ENCODE data around the gene HSPA14.
"Not testable (repeated sequence)": the region's sequence is repeated elsewhere in the genome, so short reads cannot be mapped to it uniquely, and the experiment has no call there.

HSPA14 gene

GRCh38 chr10:14837757-14838581, at the start of gene HSPA14, which contains the start of the genes CDNF and MSANTD7:
TSS of gene HSPA14 (plus strand) at chr10:14838306. CDS start at chr10:14838403, 97 bp downstream.
TSS of gene CDNF (minus strand) at chr10:14838037. CDS start at chr10:14837946, 91 bp downstream.
TSS of gene MSANTD7 (plus strand) at chr10:14838306. CDS start at chr10:14842285, 3,979 bp downstream.
- DNase-seq = peak; percentile 84

GRCh38 chr10:14798636-14799035, 39.5 kb upstream of the HSPA14 start:
- no peak for DNase-seq

- DNase-seq = no peak
Measured at GRCh38 chr10:14800397-14800796, 37.7 kb upstream of the HSPA14 start.

GRCh38 chr10:14801723-14802122, 36.4 kb upstream of the HSPA14 start:
- DNase-seq = no peak

GRCh38 chr10:14803827-14804226, 34.3 kb upstream of the HSPA14 start:
- DNase-seq = no peak

- DNase-seq = no peak
Measured at GRCh38 chr10:14806318-14806717, 31.8 kb upstream of the HSPA14 start.

GRCh38 chr10:14810969-14811953, 26.8 kb upstream of the HSPA14 start:
- no peak for DNase-seq

GRCh38 chr10:14812271-14812670, 25.8 kb upstream of the HSPA14 start:
- no peak for DNase-seq

- DNase-seq = no peak
Measured at GRCh38 chr10:14815681-14816080, 22.4 kb upstream of the HSPA14 start.

- not testable (repeated sequence) for DNase-seq
Measured at GRCh38 chr10:14816717-14817116, 21.4 kb upstream of the HSPA14 start.

- no peak for DNase-seq
Measured at GRCh38 chr10:14820010-14820774, 17.9 kb upstream of the HSPA14 start.

GRCh38 chr10:14820775-14821154, 17.3 kb upstream of the HSPA14 start:
- no peak for DNase-seq

- DNase-seq = no peak
Measured at GRCh38 chr10:14821635-14822375, 16.3 kb upstream of the HSPA14 start.

GRCh38 chr10:14822879-14823755, 15.0 kb upstream of the HSPA14 start:
- no peak for DNase-seq

- DNase-seq = no peak
Measured at GRCh38 chr10:14823966-14824365, 14.1 kb upstream of the HSPA14 start.

GRCh38 chr10:14826076-14826829, 11.9 kb upstream of the HSPA14 start:
- DNase-seq = no peak

GRCh38 chr10:14833106-14833505, 5.0 kb upstream of the HSPA14 start:
- DNase-seq = no peak

- DNase-seq = no peak
Measured at GRCh38 chr10:14836208-14836607, 1.9 kb upstream of the HSPA14 start.

GRCh38 chr10:14837003-14837756, 926 bp upstream of the HSPA14 start:
- no peak for DNase-seq
